ENCODE results near the gene ZNF578.
"Not testable (repeated sequence)": the region's sequence is repeated elsewhere in the genome, so short reads cannot be mapped to it uniquely, and the experiment has no call there.

The ZNF578 gene

DNA sequence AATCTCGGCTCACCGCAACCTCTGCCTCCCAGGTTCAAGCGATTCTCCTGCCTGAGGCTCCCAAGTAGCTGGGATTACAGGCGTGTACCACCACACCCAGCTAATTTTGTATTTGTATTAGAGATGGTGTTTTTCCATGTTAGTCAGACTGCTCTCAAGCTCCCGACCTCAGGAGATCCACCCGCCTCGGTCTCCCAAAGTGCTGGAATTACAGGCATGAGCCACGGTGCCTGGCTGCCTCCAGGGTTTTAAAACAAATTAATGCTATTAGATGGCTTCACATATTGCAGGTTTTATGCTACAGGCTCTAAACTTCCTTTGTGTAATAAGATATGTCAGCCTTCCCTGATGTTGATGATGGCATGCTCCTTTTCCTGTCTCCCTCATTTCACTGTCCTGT, 108.3 kb downstream of the ZNF578 start:
- not testable (repeated sequence) for DNase-seq
